ENCODE measurements around the gene ANKS1B. TPM values are rescaled to one million over a fixed set of nuclear protein-coding genes. Genes with fewer than 3 reads are reported as not detected.

Gene ANKS1B
- polyA plus RNA-seq, 3 donors, result not detected

- H4K20me1 ChIP-seq (ENCODE audit: insufficient read depth, low read length), result no peaks in the 10 kb centered on the region
- no peaks in the 10 kb centered on the region for H3K9me3 ChIP-seq (replicated peaks in 1 of 2; ENCODE audit: control insufficient read depth in 1 of 2, insufficient read depth in 1 of 2, low read length in 2 of 2)
- H3K79me2 ChIP-seq (ENCODE audit: insufficient read depth, low read length), result no peaks in the 10 kb centered on the region
- no peak overlapping the region for H3K27ac ChIP-seq (ENCODE audit: low read depth in 1 of 2, low read length in 2 of 2)
- H2AFZ ChIP-seq (ENCODE audit: insufficient read depth, low read depth, low read length, poor library complexity, severe bottlenecking), result no peak overlapping the region
- no peaks in the 10 kb centered on the region for H3K36me3 ChIP-seq (replicated peaks in 1 of 2; ENCODE audit: control insufficient read depth in 1 of 2, insufficient read depth in 2 of 2, low read length in 2 of 2)
- H3K4me1 ChIP-seq (ENCODE audit: control insufficient read depth in 1 of 2, insufficient read depth in 2 of 2, low read length in 2 of 2), result no peaks in the 10 kb centered on the region
- H3K4me3 ChIP-seq (replicated peaks in 1 of 3; ENCODE audit: low read depth in 2 of 3, low read length in 3 of 3), result no peak overlapping the region
- no peaks in the 10 kb centered on the region for H3K36me3 Mint-ChIP-seq
- peaks cover 3 to 5% (median 4%) of the 10 kb centered on the region in 3 donors for H3K27me3 Mint-ChIP-seq (ENCODE audit: low read depth in 3 of 3)
- intact Hi-C loops (cut with micrococcal nuclease), result no loop called here
- no peaks in the 10 kb centered on the region for H3K4me1 Mint-ChIP-seq
- H3K9ac ChIP-seq (ENCODE audit: insufficient read depth, low read length, poor library complexity, severe bottlenecking), result no peak overlapping the region
- H3K27ac Mint-ChIP-seq, result no peak overlapping the region
- peaks cover 0 to 3% (median 0%) of the 10 kb centered on the region in 7 donors for H3K9me3 Mint-ChIP-seq
- H3K4me3 Mint-ChIP-seq, result no peak overlapping the region
- TF ChIP-seq CTCF (IDR thresholded peaks at IDR 0.05), result no peak
- DNase-seq, result no peak
- no peak overlapping the region for H3K4me2 ChIP-seq (replicated peaks; ENCODE audit: extremely low read depth, low read length, poor library complexity, severe bottlenecking)
- WGBS (ENCODE audit: insufficient coverage), result 29% methylated on average over 3 of the region's 6 CpGs
- no peaks in the 10 kb centered on the region for H3K27me3 ChIP-seq (ENCODE audit: control insufficient read depth in 2 of 2, insufficient read depth in 2 of 2, low read length in 2 of 2)
Observed at GRCh38 chr12:98870504-98870903, 1114.2 kb downstream of the ANKS1B start.

- WGBS (ENCODE audit: insufficient coverage), result 88% methylated on average over 2 of the region's 2 CpGs
- Histone ChIP-seq H4K20me1 (ENCODE audit: insufficient read depth, low read length) (no peaks in the 10 kb centered on the region), H3K27me3 (ENCODE audit: control insufficient read depth in 2 of 2, insufficient read depth in 2 of 2, low read length in 2 of 2) (no peaks in the 10 kb centered on the region), H3K4me1 (ENCODE audit: control insufficient read depth in 1 of 2, insufficient read depth in 2 of 2, low read length in 2 of 2) (no peaks in the 10 kb centered on the region), H3K36me3 (replicated peaks in 1 of 2; ENCODE audit: control insufficient read depth in 1 of 2, insufficient read depth in 2 of 2, low read length in 2 of 2) (no peaks in the 10 kb centered on the region), H3K4me3 (replicated peaks in 1 of 3; ENCODE audit: low read depth in 2 of 3, low read length in 3 of 3) (no peak overlapping the region), H3K9me3 (replicated peaks in 1 of 2; ENCODE audit: control insufficient read depth in 1 of 2, insufficient read depth in 1 of 2, low read length in 2 of 2) (no peaks in the 10 kb centered on the region), H3K79me2 (ENCODE audit: insufficient read depth, low read length) (no peaks in the 10 kb centered on the region), H3K27ac (ENCODE audit: low read depth in 1 of 2, low read length in 2 of 2) (no peak overlapping the region), H3K9ac (ENCODE audit: insufficient read depth, low read length, poor library complexity, severe bottlenecking) (no peak overlapping the region), H2AFZ (ENCODE audit: insufficient read depth, low read depth, low read length, poor library complexity, severe bottlenecking) (no peak overlapping the region), H3K4me2 (replicated peaks; ENCODE audit: extremely low read depth, low read length, poor library complexity, severe bottlenecking) (no peak overlapping the region)
- intact Hi-C loops (cut with micrococcal nuclease), result no loop called here
- Mint-ChIP-seq H3K27ac (no peak overlapping the region), H3K9me3 (peaks cover 0 to 6% (median 0%) of the 10 kb centered on the region in 7 donors), H3K36me3 (no peaks in the 10 kb centered on the region), H3K4me3 (no peak overlapping the region), H3K4me1 (no peaks in the 10 kb centered on the region), H3K27me3 (ENCODE audit: low read depth in 3 of 3) (peaks cover 3 to 5% (median 4%) of the 10 kb centered on the region in 3 donors)
- no peak for DNase-seq
- TF ChIP-seq CTCF (IDR thresholded peaks at IDR 0.05), result no peak
Observed at GRCh38 chr12:98869886-98870503, 1114.7 kb downstream of the ANKS1B start.

Data from CD14-positive monocyte (primary cell).